ENCODE data around the gene SYNPO.

Gene SYNPO

DNA sequence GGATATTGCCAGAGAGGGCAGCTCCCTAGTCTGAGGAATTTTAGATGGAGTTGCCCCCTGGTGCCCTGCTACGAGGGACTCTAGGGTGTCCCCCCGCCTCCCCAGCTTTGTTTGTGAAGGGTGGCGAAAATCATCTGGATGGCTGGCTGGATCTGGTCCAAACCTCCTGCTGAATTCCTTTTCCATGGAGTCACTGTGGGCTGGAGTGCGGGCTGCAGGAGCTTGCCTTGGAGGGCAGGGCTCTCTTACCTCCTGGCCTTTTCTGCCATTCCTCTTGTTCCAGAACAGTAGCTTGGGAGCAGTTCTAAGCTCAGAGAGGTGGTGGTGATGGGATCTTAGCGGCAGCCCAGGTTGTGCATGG is 2.1 kb downstream of the SYNPO start:
- DNase-seq (ENCODE audit: low read depth): no peak

DNA sequence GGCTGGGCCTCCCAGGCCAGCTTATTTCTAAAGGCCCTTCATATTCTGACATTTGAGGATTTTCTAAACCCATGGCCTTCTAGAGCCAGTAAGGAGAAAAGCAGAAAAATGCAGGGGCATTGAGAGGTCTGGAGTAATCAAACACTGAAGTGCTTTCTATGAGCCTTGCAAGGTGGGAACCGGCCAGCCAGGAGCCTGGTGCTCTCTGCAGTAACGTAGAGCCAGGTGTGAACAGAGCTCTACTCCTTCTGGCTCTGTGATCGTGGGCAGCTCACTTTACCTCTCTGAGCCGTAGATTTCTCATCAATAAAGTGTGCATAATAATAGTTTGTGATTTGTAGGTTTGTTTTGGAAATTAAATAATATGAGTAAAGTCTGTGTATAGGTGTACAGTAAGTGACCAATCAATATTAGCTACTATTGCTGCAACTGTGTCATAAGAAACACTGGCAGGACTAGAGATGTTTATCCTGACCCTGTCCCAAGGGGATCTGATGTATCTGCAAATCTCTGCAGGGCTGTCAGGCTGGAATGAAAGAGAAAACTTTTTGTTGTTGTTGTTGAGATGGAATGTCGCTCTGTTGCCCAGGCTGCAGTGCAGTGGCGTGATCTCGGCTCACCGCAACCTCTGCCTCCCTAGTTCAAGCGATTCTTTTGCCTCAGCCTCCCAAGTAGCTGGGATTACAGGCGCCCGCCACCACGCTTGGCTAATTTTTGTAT is 2.7 kb downstream of the SYNPO start:
- DNase-seq (ENCODE audit: low read depth): no peak

DNA sequence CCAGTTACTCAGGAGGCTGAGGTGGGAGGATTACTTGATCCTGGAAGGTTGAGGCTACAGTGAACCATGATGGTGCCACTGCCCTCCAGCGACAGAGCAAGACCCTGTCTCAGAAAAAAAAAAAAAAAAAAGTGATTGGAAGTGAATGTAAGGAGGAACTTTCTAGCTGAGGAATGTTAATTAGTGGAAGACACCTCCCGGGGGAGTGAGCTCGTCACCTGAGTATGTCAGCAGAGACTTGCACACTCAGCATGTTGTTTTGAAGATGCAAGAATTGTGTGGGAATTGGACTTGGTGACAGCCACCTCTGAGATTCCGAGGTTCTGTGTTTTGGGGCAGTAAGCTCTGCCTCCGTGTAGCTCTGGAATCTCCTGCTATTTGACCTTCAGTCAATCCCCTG is 3.6 kb downstream of the SYNPO start:
- DNase-seq (ENCODE audit: low read depth): no peak

DNA sequence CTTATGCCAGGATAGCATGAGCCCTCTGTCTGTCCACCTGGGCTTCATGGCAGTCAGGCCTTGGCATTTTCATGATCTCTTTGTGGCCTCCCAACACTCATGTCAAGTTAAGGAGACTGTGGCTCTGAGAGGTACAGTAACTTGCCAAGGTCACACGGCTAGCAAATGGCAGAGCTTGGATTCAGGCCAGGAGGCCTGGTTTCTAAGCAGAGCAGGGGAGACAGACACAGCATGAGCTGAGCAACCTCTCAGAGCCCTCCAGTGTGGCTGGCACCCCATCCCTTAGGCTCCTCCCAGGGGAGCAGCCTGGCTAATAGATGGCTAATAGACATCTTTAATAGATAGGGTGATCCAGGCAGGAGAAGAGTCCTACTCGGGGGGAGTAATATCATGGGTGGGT is 4.1 kb downstream of the SYNPO start:
- no peak for DNase-seq (ENCODE audit: low read depth)

DNA sequence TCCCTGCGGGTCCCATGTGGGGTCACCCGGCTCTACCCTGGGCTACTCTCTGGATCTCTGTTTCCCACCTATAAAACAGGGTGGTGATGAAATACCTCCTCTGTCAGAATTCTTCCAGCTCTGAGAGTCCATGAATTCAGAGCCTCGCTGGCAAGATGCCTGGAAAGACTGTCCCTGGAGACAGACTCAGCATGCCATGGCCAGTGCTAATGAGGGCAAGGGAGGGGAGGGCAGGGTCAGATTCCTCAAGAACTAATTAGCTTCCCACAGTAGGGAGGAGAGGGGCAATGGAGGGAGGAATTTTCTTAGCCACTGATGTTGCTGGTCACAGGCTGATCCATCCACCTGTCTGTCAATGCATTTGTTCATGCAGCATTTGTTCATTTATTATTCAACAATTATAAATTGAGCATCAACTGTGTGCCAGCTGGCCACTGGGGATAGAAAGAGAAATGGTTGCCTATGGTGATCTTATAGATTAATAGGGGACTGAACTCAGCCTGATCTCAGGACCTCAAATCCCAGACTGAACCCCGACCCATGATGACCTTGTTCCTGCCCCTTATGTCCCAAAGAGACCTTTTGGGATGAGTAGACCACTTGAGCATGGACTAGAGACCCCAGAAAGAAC is 4.7 kb downstream of the SYNPO start:
- DNase-seq (ENCODE audit: low read depth): no peak

DNA sequence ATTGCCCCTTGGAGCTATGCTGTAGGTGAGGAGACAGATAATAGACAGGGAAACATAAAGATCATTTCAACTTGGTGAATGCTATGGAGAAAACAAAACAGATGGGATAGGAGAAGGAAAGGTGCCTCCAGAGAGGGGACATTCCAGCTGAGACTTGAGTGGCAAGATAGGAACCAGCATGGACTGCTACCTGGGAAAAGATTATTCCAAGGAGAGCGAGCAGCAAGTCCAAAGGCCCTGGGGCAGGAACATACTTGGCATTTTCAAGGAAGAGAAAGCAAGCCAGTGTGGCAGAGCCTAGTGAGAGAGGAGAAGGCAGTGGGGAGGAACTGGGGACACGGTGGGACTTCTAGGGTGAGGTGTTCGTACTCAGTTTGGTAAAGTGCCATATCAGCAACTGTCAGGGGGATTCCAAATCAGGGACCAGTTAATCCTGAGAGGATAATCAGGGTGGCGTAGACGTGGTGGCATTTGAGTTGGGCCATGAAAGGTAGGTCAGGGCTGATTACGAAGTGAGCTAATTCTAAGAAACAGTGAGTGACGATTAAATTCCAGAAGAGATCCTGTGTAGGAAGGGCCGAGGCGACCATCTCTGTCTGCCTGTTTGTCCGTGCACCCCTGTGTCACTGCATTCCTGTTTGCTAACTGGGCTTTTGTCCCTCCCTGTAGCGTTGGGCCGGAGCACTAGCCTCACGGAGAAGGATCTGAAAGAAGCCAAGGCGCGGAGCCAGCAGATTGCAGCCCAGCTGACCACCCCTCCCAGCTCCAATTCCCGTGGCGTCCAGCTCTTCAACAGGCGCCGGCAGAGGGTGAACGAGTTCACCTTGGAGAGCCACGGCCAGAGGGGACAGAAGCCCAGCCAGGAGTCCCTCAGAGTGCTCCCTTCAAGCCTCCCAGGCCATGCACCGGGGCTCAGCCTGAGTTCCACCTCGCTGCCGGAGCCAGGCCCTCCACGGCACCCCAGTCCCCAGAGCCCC is 7.1 kb downstream of the SYNPO start:
- DNase-seq (ENCODE audit: low read depth): no peak

DNA sequence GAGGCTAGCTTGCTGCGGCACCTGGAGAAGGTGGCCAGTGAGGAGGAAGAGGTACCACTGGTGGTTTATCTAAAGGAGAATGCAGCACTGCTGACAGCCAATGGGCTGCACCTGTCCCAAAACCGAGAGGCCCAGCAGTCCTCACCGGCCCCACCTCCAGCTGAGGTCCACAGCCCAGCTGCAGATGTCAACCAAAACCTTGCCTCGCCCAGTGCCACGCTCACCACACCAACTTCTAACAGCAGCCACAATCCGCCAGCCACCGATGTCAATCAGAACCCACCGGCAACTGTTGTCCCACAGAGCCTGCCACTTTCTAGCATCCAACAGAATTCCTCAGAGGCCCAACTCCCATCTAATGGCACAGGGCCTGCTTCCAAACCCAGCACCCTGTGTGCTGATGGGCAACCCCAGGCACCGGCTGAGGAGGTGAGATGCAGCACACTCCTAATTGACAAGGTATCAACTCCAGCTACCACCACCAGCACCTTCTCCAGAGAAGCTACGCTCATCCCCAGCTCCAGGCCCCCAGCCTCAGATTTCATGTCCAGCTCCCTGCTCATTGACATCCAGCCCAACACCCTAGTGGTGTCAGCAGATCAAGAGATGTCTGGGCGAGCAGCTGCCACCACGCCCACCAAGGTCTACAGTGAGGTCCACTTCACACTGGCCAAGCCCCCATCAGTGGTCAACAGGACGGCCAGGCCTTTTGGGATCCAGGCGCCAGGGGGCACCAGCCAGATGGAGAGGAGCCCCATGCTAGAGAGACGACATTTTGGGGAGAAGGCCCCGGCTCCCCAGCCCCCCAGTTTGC is 8.0 kb downstream of the SYNPO start:
- DNase-seq (ENCODE audit: low read depth): no peak

DNA sequence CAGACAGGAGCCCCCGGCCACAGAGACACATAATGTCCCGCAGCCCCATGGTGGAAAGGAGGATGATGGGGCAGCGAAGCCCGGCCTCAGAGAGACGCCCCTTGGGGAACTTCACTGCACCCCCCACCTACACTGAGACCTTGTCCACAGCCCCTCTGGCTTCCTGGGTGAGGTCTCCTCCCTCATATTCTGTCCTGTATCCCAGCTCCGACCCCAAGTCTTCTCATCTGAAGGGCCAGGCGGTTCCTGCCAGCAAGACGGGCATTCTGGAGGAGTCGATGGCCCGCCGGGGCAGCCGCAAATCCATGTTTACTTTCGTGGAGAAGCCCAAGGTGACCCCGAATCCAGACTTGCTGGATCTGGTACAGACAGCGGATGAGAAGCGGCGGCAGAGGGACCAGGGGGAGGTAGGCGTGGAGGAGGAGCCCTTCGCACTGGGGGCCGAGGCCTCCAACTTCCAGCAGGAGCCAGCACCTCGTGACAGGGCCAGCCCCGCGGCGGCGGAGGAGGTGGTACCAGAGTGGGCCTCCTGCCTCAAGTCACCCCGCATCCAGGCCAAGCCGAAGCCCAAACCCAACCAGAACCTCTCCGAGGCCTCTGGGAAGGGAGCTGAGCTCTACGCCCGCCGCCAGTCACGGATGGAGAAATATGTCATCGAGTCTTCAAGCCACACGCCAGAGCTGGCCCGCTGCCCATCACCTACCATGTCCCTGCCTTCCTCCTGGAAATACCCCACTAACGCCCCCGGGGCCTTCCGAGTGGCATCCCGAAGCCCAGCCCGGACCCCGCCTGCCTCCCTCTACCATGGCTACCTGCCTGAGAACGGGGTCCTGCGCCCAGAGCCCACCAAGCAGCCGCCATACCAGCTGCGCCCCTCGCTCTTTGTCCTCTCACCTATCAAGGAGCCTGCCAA is 8.9 kb downstream of the SYNPO start:
- DNase-seq (ENCODE audit: low read depth): no peak

DNA sequence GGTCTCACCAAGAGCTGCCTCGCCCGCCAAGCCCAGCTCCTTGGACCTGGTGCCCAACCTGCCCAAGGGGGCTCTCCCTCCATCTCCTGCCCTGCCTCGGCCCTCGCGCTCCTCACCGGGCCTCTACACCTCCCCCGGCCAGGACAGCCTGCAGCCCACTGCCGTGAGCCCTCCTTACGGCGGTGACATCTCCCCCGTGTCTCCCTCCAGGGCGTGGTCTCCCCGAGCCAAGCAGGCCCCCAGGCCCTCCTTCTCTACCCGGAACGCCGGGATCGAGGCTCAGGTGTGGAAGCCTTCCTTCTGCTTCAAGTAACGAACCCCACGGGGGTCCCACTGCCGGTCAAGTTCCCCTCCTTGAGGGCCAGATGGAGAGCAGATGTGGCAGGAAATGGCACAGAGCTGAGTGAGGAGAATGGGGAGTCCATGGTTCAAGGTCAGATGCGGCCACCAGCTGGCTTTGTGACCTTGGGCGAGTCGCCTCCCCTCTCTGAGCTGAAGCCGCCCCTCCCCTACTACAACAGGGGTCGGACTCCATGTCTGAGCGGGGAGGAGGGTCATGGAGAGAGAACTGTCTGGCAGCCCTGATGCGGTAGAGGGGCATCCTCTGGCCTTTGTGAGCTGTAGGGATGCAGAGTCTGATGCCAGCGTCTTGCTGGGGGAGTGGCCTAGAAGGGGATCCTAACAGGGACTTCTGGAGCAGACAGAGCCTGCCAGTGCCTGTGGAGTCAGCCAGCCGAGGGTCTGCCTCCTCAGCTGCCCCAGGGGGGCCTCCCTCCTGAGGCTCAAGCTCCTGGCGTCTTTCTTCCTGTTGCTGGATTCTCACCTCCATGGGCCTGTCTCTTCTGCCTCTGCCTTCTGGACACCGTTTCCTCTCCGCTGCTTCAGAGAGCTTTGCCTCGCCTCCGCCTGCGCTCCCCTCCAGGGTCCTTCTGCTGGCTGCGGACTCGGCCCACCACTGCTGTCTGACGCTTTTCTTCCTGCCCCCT is 9.9 kb downstream of the SYNPO start:
- DNase-seq (ENCODE audit: low read depth): no peak

DNA sequence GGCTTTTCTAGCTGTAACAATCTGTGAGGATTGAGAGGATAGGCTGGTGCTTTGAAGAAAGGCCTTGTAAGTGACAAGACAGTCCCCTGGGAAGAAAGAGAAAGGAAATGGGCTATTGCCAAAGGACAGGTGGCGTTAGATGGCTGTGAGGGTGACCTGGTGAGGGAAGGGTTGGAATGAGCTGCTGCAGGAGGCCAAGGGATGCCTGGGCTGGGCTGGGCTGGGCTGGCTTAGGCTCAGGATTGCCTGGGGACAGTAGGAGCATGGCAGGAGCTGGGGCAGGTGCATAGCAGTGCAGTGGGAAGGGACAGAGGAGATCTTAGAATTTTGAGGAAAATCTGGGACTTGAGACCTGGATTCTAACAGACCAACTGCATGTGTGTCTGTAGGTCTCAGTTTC is 10.9 kb downstream of the SYNPO start:
- DNase-seq (ENCODE audit: low read depth): no peak

DNA sequence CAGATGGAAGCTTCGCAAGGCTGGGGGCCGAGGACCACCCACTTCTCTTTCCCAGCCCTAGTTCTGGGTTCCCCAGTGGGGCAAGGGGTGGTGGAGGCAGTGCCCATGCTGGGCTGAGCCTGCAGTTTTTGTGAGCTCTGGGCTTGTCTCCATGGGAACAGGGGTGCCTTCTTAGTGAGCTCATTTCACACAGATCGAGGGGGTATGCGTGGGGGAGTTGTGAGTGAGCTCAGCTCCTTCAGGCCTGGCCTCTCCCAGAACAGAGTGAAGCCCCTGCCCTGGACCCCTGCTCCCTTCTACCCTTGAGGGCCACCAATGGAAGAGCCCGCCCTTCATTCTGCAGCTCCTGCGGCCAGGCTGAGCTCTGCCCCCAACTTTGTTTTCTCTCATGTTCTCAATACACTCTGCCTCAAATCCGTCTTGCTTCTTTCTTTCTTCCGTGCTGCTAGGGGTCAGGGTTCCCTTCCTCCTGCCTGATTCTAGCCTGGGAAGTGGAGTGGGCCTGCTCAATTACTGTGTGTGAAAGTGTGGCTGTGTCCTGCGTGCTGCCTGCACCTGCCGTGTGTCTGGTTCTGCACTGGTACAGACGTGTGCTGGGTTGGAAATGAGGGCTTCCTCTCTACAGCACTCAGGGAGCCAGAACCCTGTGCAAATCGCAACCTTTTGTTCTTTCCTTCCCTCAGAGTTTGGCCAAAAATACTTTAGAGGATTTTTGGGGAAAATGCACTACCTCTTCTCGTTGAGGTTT is 11.6 kb downstream of the SYNPO start:
- DNase-seq (ENCODE audit: low read depth): no peak

DNA sequence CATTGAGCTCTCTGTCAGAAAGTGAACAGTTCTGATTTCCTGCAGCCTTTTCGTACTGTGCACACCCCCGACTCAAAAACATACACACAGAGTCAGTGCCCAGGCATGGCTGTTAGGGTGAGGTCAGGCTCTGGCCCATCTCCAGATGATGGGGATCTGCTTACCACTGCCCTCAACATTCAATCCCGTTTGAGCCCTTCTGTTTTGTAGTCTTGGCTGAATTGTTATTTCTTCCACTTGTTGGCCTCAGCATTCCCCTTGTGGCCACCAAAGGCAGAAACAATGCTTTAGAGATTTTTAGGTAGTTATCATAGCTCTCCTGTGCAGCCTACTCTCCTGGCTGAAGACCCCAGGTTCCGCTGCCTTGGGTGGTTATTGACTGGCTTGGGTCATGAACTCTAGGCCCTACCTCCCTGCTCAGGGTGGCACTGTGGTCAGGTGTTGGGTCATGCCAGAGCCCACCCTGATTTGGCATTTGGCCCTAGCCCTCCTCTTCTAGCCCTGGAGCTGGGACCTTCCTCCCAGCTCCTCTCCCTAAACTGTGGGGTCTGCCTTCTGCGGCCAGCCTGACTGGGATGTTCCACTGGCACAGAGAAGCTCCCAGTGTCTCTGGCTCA is 12.8 kb downstream of the SYNPO start:
- DNase-seq (ENCODE audit: low read depth): no peak

DNA sequence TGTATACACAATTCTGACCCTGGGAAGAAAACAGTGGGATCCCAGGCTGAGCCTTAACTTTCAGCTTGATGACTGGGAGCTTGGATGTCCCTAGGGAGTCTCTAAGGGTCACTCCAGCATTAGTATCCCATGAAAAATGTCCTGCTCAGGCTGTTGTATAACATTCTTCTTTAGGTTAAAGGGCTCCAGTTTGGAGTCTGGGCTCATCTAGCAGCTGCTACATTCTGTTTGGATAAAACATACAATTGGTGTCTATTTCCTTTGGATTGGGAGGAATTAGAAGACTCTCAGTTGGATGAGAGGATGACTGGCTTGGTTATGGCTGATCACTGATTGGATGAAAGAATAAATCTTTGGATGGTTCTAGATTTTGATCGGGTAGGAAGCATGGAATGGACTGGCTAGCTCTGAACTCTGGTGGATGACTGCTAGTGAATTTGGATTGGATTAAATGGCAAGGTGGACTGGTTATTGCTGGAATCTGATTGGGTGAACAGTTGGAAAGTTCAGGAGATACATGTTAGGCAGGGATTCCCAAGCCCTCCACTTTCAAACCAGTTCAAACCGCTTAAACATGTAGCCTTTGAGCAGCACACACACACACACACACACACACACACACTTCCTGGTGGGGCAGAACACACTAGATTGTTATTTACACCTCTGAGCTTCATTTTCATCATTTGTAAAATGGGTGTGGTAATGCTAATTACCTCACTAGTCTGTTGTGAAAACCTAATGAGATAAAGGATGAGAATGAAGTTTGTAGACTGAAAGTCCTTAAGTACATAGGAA is 13.5 kb downstream of the SYNPO start:
- DNase-seq (ENCODE audit: low read depth): no peak

DNA sequence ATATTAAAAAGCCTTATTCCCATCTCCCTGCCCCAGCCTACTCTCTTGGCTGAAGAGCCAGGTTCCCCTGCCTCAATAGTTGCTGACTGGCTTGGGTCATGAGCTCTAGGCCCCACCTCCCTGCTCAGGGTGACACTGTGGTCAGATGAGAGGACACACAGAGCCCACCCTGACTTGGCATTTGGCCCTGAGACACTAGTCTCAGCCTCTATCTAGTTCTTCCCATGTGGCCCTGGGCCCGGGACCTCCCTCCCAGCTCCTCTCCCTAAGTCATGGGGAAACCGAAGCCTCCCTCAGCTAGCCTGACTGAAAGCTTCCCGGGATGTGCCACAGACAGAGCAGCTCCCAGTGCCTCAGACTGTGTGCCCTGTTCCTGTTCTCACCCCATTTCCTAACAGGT is 14.8 kb downstream of the SYNPO start:
- DNase-seq (ENCODE audit: low read depth): no peak

DNA sequence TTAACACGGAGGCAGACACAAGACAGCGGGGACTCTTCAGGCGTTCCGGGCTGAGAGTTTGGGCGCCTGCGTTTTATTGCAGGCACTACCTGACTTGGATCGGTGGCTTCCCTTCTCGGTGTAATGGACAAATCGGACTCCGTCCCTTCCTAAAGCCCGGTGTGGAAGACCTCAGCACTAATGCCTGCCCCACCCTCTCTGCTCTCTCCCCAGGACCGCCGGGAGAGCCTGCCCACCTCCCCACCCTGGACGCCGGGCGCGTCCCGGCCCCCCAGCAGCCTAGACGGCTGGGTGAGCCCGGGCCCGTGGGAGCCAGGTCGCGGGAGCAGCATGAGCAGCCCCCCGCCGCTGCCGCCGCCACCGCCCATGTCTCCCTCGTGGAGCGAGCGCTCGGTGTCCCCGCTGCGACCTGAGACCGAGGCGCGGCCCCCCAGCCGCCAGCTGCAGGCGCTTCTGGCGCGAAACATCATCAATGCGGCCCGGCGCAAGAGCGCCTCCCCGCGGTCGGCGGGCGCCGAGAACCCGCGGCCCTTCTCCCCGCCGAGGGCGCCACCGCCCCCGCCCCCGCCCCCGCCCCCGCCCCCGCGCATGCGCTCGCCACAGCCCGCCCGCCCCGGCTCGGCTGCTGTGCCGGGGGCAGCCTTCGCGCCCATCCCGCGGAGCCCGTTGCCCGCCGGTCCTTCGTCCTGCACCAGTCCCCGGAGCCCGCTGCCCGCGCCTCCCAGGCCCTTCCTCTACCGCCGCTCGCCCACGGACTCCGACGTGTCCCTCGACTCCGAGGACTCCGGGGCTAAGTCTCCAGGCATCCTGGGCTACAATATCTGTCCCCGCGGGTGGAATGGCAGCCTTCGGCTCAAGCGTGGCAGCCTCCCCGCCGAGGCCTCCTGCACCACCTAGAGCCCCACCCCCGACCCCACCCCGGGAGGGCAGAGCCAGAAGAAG is 16.0 kb downstream of the SYNPO start:
- DNase-seq (ENCODE audit: low read depth): peak; percentile 54

DNA sequence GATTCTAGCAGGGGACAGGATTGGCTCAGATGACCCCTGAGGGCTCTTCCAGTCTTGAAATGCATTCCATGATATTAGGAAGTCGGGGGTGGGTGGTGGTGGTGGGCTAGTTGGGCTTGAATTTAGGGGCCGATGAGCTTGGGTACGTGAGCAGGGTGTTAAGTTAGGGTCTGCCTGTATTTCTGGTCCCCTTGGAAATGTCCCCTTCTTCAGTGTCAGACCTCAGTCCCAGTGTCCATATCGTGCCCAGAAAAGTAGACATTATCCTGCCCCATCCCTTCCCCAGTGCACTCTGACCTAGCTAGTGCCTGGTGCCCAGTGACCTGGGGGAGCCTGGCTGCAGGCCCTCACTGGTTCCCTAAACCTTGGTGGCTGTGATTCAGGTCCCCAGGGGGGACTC is 17.7 kb downstream of the SYNPO start:
- no peak for DNase-seq (ENCODE audit: low read depth)

All from CMK (cell line).